Keratinocyte (primary cell): Measurements from ENCODE around the gene CDCA5. TPM values are rescaled to one million over a fixed set of nuclear protein-coding genes. Genes with fewer than 3 reads are reported as not detected.

Experiments
- DNase-seq: peaks from one replicate; pipeline ENCODE4 v3.0.0-alpha.2; 2011; ENCODE audit warnings: low read depth, missing footprints, low spot score
- FAIRE-seq: peaks from 2 replicates; lab custom pipeline; 2011; peaks lifted over from hg19 to GRCh38; lab: Jason Lieb, UNC
- H2AFZ ChIP-seq: 2 replicates; pipeline ENCODE4 v1.6.0; 2012; ENCODE audit warnings: low read length, control low read depth, inconsistent platforms; ENCODE audit not compliant: control insufficient read depth
- H3K27ac ChIP-seq: 2 replicates; pipeline ENCODE4 v1.5.1; 2011; ENCODE audit warnings: low read length; ENCODE audit not compliant: control insufficient read depth, insufficient read depth
- H3K27me3 ChIP-seq: 3 replicates; pipeline ENCODE4 v1.6.0; 2011; ENCODE audit warnings: low read length; ENCODE audit not compliant: control insufficient read depth, insufficient read depth; ENCODE audit errors: extremely low read depth
- H3K36me3 ChIP-seq, 2 experiments: 2 replicates in 1 of 2; 3 replicates in 1 of 2; pipeline ENCODE4 v1.5.1; 2011; ENCODE audit warnings: low read length in 2 of 2, mild to moderate bottlenecking in 1 of 2; ENCODE audit not compliant: control insufficient read depth in 2 of 2, insufficient read depth in 2 of 2; ENCODE audit errors: extremely low read depth in 1 of 2
- H3K4me1 ChIP-seq: 3 replicates; pipeline ENCODE4 v1.5.1; 2011; ENCODE audit warnings: low read length; ENCODE audit not compliant: control insufficient read depth, insufficient read depth; ENCODE audit errors: extremely low read depth
- H3K4me2 ChIP-seq: 3 replicates; pipeline ENCODE4 v1.6.0; 2011; ENCODE audit warnings: low read depth, low read length; ENCODE audit not compliant: control insufficient read depth, insufficient read depth; ENCODE audit errors: extremely low read depth
- H3K4me3 ChIP-seq, 3 experiments: fragments of 200-600 bp in 1 of 3; sonication (generic) in 1 of 3; 2 replicates in 2 of 3; 3 replicates in 1 of 3; pipeline ENCODE4 v1.5.1; 2011 to 2016; ENCODE audit warnings: low read length in 3 of 3, mild to moderate bottlenecking in 3 of 3, control low read depth in 2 of 3, inconsistent platforms in 1 of 3, low read depth in 1 of 3, mixed read lengths in 1 of 3, mixed run types in 1 of 3, moderate library complexity in 1 of 3; ENCODE audit not compliant: control insufficient read depth in 2 of 3, insufficient read depth in 2 of 3; ENCODE audit errors: extremely low read depth in 1 of 3
- H3K79me2 ChIP-seq: 2 replicates; pipeline ENCODE4 v1.6.0; 2012; ENCODE audit warnings: low read length; ENCODE audit not compliant: control insufficient read depth, insufficient read depth
- H3K9ac ChIP-seq: 3 replicates; pipeline ENCODE4 v1.6.0; 2011; ENCODE audit warnings: low read length; ENCODE audit not compliant: control insufficient read depth, insufficient read depth; ENCODE audit errors: extremely low read depth
- H3K9me1 ChIP-seq: 3 replicates; pipeline ENCODE4 v1.6.0; 2011; ENCODE audit warnings: low read length; ENCODE audit not compliant: control insufficient read depth, insufficient read depth; ENCODE audit errors: extremely low read depth
- H3K9me3 ChIP-seq: 2 replicates; pipeline ENCODE4 v1.5.1; 2012; ENCODE audit warnings: low read depth, low read length; ENCODE audit not compliant: control insufficient read depth
- H4K20me1 ChIP-seq: 3 replicates; pipeline ENCODE4 v1.6.0; 2011; ENCODE audit warnings: low read length; ENCODE audit not compliant: control insufficient read depth, insufficient read depth; ENCODE audit errors: extremely low read depth
- EZH2 ChIP-seq: IDR thresholded peaks from one replicate; pipeline ENCODE4 v1.6.1; 2012; ENCODE audit warnings: inconsistent platforms, mild to moderate bottlenecking, low read length, moderate library complexity
- dilution Hi-C: fragments of 300-500 bp; cut with MboI; formaldehyde crosslinking; loops from one replicate; pipeline ENCODE4 v1.7.0; 2020; ENCODE audit warnings: low sequenced_read_pairs; ENCODE audit not compliant: extremely low pct_ligation_motif_present
- polyA plus RNA-seq, 5 experiments: library from polyadenylated mRNA; depleted of rRNA in 3 of 5; stranded (reverse) in 3 of 5; stranded (forward) in 1 of 5; unstranded in 1 of 5; fragments of >200 nt; gene quantifications; 1 replicate in 1 of 5; 2 replicates in 3 of 5; 3 replicates in 1 of 5; pipeline versions ENCODE4 v1.2.1 to v1.2.3, GENCODE V29; 2011 to 2012; ENCODE audit warnings: missing spikeins in 2 of 5, low read depth in 1 of 5, low replicate concordance in 1 of 5
- TF ChIP-seq, protein P1 (sequence below), 3 experiments: IDR thresholded peaks in 1 of 3; conservative IDR thresholded peaks in 1 of 3; optimal IDR thresholded peaks in 1 of 3; 2 replicates in 2 of 3; 3 replicates in 1 of 3; pipeline versions ENCODE3 to v1.5.1; 2011; ENCODE audit warnings: low read length in 3 of 3, mild to moderate bottlenecking in 3 of 3, moderate library complexity in 2 of 3, control low read depth in 1 of 3, inconsistent platforms in 1 of 3; ENCODE audit not compliant: insufficient read depth in 2 of 3; ENCODE audit errors: extremely low read depth in 1 of 3

CDCA5 gene
- polyA plus RNA-seq, 1 donor (not counting 4 experiments of a cell fraction or from before 2014, with no cell fraction given): 8.0 TPM

DNA sequence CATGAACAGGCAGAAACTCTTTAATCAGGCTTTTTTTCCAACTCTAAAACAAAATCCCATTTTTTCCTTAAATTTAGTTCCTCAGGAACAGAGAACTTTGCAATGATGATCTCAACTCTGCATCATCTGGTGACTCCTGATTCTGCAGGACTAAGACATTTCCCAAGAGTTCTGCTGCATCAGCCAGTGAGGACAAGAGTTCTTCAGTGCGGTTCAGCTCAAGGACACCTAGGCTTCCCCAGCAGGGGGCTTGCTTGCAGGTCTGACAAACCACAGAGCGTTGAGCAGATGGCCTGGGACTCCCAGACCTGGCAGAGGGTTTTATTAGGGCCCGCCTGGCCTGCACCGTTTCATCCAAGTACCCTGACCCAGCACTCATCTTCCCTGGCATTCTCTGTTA, 6.4 kb downstream of the CDCA5 start:
- TF ChIP-seq, protein P1, sequence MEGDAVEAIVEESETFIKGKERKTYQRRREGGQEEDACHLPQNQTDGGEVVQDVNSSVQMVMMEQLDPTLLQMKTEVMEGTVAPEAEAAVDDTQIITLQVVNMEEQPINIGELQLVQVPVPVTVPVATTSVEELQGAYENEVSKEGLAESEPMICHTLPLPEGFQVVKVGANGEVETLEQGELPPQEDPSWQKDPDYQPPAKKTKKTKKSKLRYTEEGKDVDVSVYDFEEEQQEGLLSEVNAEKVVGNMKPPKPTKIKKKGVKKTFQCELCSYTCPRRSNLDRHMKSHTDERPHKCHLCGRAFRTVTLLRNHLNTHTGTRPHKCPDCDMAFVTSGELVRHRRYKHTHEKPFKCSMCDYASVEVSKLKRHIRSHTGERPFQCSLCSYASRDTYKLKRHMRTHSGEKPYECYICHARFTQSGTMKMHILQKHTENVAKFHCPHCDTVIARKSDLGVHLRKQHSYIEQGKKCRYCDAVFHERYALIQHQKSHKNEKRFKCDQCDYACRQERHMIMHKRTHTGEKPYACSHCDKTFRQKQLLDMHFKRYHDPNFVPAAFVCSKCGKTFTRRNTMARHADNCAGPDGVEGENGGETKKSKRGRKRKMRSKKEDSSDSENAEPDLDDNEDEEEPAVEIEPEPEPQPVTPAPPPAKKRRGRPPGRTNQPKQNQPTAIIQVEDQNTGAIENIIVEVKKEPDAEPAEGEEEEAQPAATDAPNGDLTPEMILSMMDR (optimal IDR thresholded peaks at IDR 0.05 in 1 of 3, IDR thresholded peaks at IDR 0.05 in 1 of 3, conservative IDR thresholded peaks at IDR 0.05 in 1 of 3; ENCODE audit: extremely low read depth in 1 of 3, insufficient read depth in 2 of 3, low read length in 3 of 3): no peak
- TF ChIP-seq EZH2: no peak
- H3K79me2 ChIP-seq: peaks cover 32% of the 10 kb centered on the region
- no peak for DNase-seq

DNA sequence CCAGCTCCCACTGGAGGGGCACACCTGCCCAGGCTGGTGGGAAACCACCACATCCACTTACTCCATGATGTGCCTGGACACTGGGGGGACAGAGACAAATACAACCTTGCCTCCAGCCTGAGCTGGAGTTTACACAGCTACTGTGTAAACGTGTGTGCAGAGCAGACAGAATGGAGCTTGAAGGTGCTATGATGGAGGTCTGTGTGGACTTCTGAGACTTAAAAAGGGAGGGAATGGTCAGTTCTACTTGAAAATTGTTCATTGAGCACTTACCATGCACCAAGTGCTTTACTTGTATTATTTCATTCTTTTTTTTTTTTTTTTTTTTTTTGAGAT, 11.2 kb downstream of the CDCA5 start:
- Histone ChIP-seq H3K27me3 (no peaks in the 10 kb centered on the region), H2AFZ (no peak overlapping the region), H3K9ac (no peak overlapping the region), H3K4me1 (no peaks in the 10 kb centered on the region), H3K79me2 (peaks cover 1% of the 10 kb centered on the region), H3K4me2 (no peak overlapping the region), H3K9me3 (no peaks in the 10 kb centered on the region), H4K20me1 (no peaks in the 10 kb centered on the region), H3K9me1 (no peaks in the 10 kb centered on the region), H3K36me3 (peaks cover 0 to 6% of the 10 kb centered on the region in 2 experiments), H3K27ac (no peak overlapping the region), H3K4me3 (no peak overlapping the region)
- TF ChIP-seq EZH2: no peak
- TF ChIP-seq, protein P1 (optimal IDR thresholded peaks at IDR 0.05 in 1 of 3, IDR thresholded peaks at IDR 0.05 in 1 of 3, conservative IDR thresholded peaks at IDR 0.05 in 1 of 3; ENCODE audit: extremely low read depth in 1 of 3, insufficient read depth in 2 of 3, low read length in 3 of 3): no peak
- DNase-seq (no peak), FAIRE-seq (no peak)
- dilution Hi-C loops: no loop called here

More for the DNA sequence above, 6.4 kb downstream of the CDCA5 start:
- no peak overlapping the region for H3K9ac ChIP-seq
- H3K4me2 ChIP-seq: no peak overlapping the region
- dilution Hi-C loops: no loop called here
- no peak for FAIRE-seq
- H3K9me1 ChIP-seq: peaks cover 3% of the 10 kb centered on the region
- H3K27me3 ChIP-seq: no peaks in the 10 kb centered on the region
- no peak overlapping the region for H3K4me3 ChIP-seq
- H3K9me3 ChIP-seq: no peaks in the 10 kb centered on the region
- no peak overlapping the region for H2AFZ ChIP-seq
- H4K20me1 ChIP-seq: no peaks in the 10 kb centered on the region
- H3K36me3 ChIP-seq: peaks cover 0 to 31% of the 10 kb centered on the region in 2 experiments
- peaks cover 14% of the 10 kb centered on the region for H3K4me1 ChIP-seq
- H3K27ac ChIP-seq: no peak overlapping the region
